ENCODE results near the gene MARVELD1. TPM values are rescaled to one million over a fixed set of nuclear protein-coding genes. Genes with fewer than 3 reads are reported as not detected.

MARVELD1 gene
- total RNA-seq, 2 experiments from 2014 or later = 0.13 TPM; not detected in 1

DNA sequence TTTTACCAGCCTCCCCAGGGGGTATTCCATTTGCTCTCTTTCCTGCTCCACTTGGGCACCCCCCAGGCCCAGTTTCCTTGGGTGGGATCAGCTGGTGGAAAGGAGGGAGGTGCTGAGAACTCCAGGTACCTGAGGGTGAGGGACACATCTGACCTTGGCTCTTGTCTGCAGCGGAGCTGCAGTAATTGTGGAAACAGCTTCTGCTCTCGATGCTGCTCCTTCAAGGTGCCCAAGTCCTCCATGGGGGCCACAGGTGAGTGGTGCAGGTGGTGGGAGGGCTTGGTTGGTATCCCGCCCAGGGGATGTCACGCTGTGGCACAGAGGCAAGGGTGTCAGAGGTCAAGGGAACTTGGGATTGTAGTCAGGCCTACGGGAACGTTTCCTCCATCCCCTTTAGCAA is 43.9 kb downstream of the MARVELD1 start:
- Histone ChIP-seq H3K9me3 (ENCODE audit: low read length) (no peaks in the 10 kb centered on the region), H4K20me1 (ENCODE audit: insufficient read depth, low read length) (no peaks in the 10 kb centered on the region), H2AFZ (ENCODE audit: low read length) (no peak overlapping the region), H3K9me2 (ENCODE audit: insufficient read depth, low read length) (no peaks in the 10 kb centered on the region), H3K4me2 (ENCODE audit: low read length) (no peak overlapping the region), H3K4me1 (ENCODE audit: insufficient read depth, low read length, poor library complexity, severe bottlenecking) (no peaks in the 10 kb centered on the region), H3K36me3 (ENCODE audit: insufficient read depth, low read length) (peaks cover 66% of the 10 kb centered on the region), H3K79me2 (ENCODE audit: insufficient read depth, low read depth, low read length) (no peaks in the 10 kb centered on the region), H3K27ac (ENCODE audit: low read depth, low read length, poor library complexity, severe bottlenecking) (no peak overlapping the region), H3K4me3 (ENCODE audit: low read depth, low read length, poor library complexity, severe bottlenecking) (no peak overlapping the region)
- TF ChIP-seq EZH2phosphoT487 (IDR thresholded peaks at IDR 0.05; ENCODE audit: borderline replicate concordance, low read depth, low read length) = no peak
- no peak for TF ChIP-seq CTCF (conservative IDR thresholded peaks at IDR 0.05; ENCODE audit: low read length)
- ChIA-PET POLR2A (no interaction called here), CTCF (ENCODE audit: unreplicated experiment) (no interaction called here)
- DNase-seq (ENCODE audit: low spot score) = no peak
- BruUV-seq (replicated peaks) = no TSS peak
- intact Hi-C loops (cut with micrococcal nuclease; ENCODE audit: unreplicated experiment) = no loop called here

DNA sequence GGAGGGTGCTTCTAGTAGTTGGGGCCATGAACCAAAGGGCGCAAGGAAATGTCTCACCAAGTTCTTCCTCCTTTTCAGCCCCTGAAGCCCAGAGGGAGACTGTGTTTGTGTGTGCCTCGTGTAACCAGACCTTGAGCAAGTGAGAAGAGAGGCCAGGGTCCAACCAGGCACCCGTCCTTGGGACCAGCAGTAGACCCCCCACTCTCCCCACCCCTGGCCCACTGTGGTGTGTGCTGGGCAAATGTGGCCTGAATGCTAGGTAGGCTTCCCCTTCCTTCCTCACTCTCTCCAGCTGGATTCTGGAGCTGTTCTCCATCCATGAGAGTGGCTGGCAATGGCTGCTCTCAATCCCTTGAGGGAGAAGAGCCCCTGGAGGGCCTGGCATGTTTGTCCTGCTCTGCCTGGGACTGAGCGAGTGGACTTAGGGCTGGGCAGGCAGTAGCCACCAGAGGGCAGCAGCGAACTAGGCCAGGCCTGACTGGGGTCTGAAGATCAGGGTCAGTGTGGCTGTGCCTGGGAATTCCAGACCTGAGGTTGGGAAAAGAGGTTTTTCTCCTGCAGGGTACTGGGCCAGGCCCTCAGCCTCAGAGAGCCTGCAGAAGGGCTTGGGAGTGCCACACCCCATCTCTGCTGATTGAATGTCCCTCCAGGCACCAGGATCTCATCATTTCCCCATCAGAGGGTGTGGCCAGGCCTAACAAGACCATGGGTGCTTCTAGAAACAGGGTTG is 45.8 kb downstream of the MARVELD1 start:
- no peak overlapping the region for H3K4me2 ChIP-seq (ENCODE audit: low read length)
- DNase-seq (ENCODE audit: low spot score) = peak; percentile 54
- H3K36me3 ChIP-seq (ENCODE audit: insufficient read depth, low read length) = peaks cover 48% of the 10 kb centered on the region
- intact Hi-C loops (cut with micrococcal nuclease; ENCODE audit: unreplicated experiment) = loop anchor here (1.0 kb wide), 1 partner anchor 110 kb away; no protein-coding TSS in a partner anchor
- H3K9me3 ChIP-seq (ENCODE audit: low read length) = no peaks in the 10 kb centered on the region
- POLR2A ChIA-PET = no interaction called here
- peaks cover 16% of the 10 kb centered on the region for H3K4me1 ChIP-seq (ENCODE audit: insufficient read depth, low read length, poor library complexity, severe bottlenecking)
- BruUV-seq (replicated peaks) = TSS peak; percentile 40
- H3K9me2 ChIP-seq (ENCODE audit: insufficient read depth, low read length) = no peaks in the 10 kb centered on the region
- CTCF ChIA-PET (ENCODE audit: unreplicated experiment) = no interaction called here
- no peaks in the 10 kb centered on the region for H3K79me2 ChIP-seq (ENCODE audit: insufficient read depth, low read depth, low read length)
- no peaks in the 10 kb centered on the region for H4K20me1 ChIP-seq (ENCODE audit: insufficient read depth, low read length)
- TF ChIP-seq CTCF (conservative IDR thresholded peaks at IDR 0.05; ENCODE audit: low read length) = peak; percentile 84
- no peak for TF ChIP-seq EZH2phosphoT487 (IDR thresholded peaks at IDR 0.05; ENCODE audit: borderline replicate concordance, low read depth, low read length)
- H3K27ac ChIP-seq (ENCODE audit: low read depth, low read length, poor library complexity, severe bottlenecking) = no peak overlapping the region
- H3K4me3 ChIP-seq (ENCODE audit: low read depth, low read length, poor library complexity, severe bottlenecking) = no peak overlapping the region
- no peak overlapping the region for H2AFZ ChIP-seq (ENCODE audit: low read length)

DNA sequence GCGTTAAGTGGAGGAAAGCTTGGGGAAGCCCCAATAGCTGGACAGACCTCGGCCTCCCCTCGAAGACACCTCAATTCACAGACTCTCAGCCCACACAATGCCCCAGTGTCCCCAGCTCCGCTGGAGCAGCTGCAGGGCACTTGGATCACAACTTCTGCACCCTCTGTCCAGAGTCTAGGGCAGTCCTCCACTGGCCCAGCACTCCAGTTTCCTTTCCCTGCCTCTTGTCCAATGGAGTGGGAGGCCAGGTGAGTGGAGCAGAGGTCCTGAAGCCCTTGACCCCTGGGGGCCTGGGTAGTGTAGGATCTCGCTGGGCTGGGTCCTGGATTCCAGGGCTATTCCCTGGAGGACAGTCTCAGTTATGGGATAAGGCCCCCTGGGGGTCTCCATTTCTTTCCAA is 46.4 kb downstream of the MARVELD1 start:
- no peak overlapping the region for H2AFZ ChIP-seq (ENCODE audit: low read length)
- peaks cover 22% of the 10 kb centered on the region for H3K4me1 ChIP-seq (ENCODE audit: insufficient read depth, low read length, poor library complexity, severe bottlenecking)
- H3K79me2 ChIP-seq (ENCODE audit: insufficient read depth, low read depth, low read length) = no peaks in the 10 kb centered on the region
- intact Hi-C loops (cut with micrococcal nuclease; ENCODE audit: unreplicated experiment) = loop anchor here (1.0 kb wide), 1 partner anchor 109 kb away; no protein-coding TSS in a partner anchor
- no TSS peak for BruUV-seq (replicated peaks)
- H3K36me3 ChIP-seq (ENCODE audit: insufficient read depth, low read length) = peaks cover 44% of the 10 kb centered on the region
- no peak overlapping the region for H3K4me2 ChIP-seq (ENCODE audit: low read length)
- ChIA-PET CTCF (ENCODE audit: unreplicated experiment) (no interaction called here), POLR2A (no interaction called here)
- H3K4me3 ChIP-seq (ENCODE audit: low read depth, low read length, poor library complexity, severe bottlenecking) = no peak overlapping the region
- no peak overlapping the region for H3K27ac ChIP-seq (ENCODE audit: low read depth, low read length, poor library complexity, severe bottlenecking)
- H3K9me2 ChIP-seq (ENCODE audit: insufficient read depth, low read length) = no peaks in the 10 kb centered on the region
- no peak for DNase-seq (ENCODE audit: low spot score)
- no peak for TF ChIP-seq EZH2phosphoT487 (IDR thresholded peaks at IDR 0.05; ENCODE audit: borderline replicate concordance, low read depth, low read length)
- TF ChIP-seq CTCF (conservative IDR thresholded peaks at IDR 0.05; ENCODE audit: low read length) = no peak
- H4K20me1 ChIP-seq (ENCODE audit: insufficient read depth, low read length) = no peaks in the 10 kb centered on the region
- no peaks in the 10 kb centered on the region for H3K9me3 ChIP-seq (ENCODE audit: low read length)
